HG03342 (cell line): Measurements from ENCODE around the gene AMPH.

Experiments
- ATAC-seq: cut with Tn5 transposase; IDR thresholded peaks from one replicate; pipeline ENCODE4 v1.9.1; 2021; ENCODE audit warnings: mild to moderate bottlenecking, moderate library complexity; ENCODE audit not compliant: unreplicated experiment

Gene AMPH

DNA sequence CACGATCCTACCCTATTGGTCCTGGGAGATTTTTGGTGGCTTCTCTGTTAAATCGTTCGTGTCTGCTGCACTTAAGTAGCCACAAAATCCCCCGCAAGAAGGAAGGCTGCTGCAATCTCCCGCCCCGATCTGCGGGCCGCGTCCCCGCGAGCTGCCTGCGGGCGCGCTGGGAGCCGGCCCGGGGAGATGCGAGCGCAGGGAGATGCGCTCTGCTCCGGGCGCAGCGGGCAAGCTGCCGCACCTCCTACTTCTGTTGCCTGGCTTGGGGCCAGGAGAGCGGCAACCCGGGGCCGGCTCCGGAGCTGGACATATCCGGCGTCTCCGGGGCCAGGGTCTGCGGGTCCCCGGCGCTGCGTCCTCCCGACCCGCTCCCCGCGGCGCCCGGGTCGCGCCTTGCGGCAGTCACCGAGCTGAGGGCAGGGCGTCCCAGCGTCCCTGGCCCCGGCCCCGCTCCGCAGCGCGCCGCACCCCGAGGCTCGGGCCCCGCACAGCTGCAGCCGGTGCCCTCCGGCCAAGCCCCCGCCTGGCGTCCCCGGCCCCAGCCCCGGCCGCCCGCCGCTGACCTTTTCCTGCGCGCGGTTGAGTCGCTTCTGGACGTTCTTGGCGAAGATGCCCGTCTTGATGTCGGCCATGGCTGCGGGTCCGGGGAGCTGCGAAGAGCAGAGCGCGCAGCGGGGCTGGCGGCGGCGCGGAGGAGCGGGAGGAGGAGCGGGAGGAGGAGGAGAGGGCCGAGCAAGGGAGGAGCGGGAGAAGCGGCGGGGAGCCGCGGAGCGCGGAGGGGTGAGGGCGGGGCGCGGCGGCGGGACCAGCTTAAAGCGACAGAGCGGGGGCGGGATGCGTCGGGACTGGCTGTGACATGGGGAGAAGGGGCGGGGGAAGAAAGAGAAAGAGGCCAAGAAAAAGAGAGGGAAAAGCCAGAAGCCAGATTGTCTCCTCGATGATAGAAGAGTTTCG is at the start of gene AMPH:
AMPH (minus strand) TSS at position 654 of the 954 bp plus-strand sequence; CDS start at position 632, 22 bp downstream.
- no peak for ATAC-seq

DNA sequence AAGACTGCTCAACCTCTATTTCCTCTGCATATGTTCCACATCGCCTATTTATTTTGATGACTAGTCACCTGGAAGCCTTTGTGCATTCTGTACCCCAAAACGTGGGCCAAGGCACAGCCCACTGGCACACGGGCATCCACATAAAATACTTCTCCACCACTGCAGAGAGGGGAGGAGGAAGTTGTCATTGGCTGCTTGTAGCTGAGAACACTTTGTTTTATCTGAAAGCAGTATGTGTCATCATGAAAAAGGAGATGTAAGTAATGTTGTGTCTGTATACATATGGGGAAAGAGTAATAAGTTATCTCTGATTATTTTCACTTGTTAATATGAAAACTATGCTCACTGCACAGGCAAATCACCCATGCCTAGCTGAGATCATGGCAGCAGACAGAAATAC is 48.2 kb upstream of the AMPH start:
- ATAC-seq, result no peak

DNA sequence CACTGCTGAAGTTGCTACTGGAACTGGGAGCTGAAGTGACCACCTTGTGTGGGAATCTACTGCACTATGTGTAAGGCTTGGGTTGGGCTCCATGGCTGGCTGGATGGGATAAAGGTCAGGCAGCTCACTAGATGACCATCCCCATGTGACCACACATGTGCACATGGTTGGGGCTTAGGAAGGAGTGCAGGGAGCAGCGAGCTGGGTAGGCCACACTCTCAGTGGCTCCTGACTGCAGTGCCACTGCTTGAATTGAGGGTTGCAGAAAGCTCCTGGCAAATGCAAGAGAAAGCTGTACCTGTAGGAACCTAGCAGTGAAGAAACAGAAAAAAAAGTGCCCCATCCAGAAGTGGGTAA is 47.5 kb upstream of the AMPH start:
- no peak for ATAC-seq

DNA sequence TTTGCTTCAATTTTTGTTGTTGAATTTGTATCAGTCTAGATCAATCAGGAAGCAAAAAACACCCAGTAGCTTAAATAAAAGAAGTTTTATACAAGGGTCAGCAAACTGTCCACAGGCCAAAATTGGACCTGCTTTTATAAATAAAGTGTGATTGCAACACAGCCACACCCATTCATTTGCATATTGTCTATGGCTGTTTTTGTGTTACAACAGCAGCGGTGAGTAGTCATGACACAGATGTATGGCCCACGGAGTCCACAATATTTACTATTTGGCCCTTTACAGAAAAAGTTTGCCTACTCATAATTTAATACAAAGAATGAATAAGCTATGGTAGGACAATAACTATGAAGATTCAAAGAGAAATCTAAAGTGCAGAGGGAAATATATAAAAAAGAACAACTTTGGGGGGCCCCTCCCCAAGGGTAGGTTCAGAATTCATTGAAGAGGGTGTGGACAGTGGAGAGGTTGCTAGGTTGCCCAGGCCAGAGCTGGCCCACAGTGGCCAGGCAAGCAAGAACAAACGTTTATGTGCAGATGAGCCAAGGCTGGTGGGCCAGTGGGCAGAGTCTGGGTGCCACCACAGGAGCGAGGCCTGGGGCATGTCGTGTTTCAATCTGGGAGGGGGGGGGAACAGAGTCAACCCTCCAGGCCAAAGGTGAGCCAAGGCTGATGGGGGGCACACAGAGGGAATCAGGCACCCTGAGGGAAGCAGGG is 47.0 kb upstream of the AMPH start:
- no peak for ATAC-seq

- ATAC-seq, result no peak
Measured at GRCh38 chr7:38675494-38676106, 44.4 kb upstream of the AMPH start.

GRCh38 chr7:38674513-38674912 is 43.3 kb upstream of the AMPH start:
- ATAC-seq, result no peak

GRCh38 chr7:38673795-38674194 is 42.6 kb upstream of the AMPH start:
- ATAC-seq, result no peak

DNA sequence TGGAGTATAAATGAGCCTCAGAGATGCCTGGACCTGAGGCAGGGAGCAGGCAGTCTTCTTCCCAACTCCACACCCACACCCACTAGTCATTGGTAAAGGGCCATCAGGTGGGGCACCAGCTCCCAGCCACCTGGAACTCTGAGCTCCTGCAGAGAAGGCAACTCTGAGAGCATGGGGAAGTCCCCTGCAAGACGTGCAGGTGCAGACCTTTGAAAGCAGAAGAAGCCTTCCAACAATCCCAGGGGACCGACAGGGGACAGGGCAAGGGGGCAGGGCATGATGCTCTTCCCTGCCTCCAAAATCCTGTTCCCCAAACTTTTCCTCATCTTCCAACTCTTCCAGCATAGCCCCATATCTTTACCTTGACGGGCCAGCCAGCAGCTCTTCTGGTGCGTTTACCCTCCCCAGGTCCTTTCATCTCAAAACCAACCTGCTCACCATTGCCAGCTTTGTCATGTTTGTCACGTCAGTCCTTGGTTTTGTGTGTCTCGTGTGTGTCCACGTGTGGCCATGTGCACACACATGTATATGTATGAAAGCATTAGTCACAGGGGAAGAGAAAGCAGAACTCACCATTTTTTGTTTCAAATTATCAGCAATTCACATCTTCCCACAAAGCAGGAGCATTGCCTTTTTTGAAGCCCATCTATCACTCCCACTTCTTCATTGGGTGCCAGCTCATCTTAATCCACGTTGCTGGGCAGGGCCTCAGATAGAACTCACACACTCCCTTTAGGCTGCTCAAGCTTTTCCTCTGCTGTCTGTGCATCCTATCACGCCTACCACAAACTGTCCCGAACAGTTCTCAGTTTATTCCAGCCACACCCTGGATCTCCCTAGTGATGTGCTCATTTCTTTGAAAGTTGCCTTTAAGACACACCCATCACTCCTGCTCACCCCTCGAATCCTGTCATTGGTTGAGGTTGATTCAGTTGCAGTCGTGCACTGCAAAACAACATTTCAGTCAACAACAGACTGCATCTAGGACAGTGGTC is 41.0 kb upstream of the AMPH start:
- no peak for ATAC-seq

GRCh38 chr7:38669965-38670520 is 38.9 kb upstream of the AMPH start:
- no peak for ATAC-seq

DNA sequence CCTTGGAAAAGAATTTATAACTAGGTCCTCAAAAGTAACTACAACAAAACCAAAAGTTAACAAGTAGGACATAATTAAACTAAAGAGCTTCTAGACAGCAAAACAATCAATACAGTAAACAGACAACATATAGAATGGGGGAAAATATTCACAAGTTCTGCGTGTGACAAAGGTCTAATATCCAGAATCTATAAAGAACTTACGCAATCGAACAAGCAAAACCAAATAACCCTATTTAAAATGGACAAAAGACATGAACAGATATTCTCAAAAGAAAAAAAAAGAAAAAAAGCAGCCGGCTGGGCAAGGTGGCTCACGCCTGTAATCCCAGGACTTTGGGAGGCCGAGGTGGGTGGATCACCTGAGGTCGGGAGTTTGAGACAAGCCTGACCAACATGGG is 33.8 kb upstream of the AMPH start:
- ATAC-seq, result no peak

GRCh38 chr7:38660427-38661099 is 29.4 kb upstream of the AMPH start:
- ATAC-seq, result peak; percentile 90

DNA sequence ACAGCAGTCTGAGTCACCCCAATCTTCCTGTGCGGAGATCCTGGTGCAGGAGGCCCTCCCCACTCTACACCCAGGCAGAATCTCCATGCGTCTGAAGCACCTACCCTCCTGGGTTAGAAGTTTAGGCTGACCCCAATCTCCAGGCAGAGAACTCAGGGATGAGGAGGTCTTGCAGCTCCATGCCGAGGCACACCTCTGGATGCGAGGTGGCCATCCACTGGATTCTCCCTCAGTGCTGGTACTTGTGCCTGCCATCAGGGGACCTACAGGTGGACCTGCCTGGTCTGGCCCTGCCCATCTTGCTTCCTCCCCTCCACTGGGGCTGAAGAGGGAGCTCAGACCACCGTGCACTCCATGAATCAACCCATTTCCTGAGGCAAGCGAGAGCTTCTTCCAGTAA is 28.8 kb upstream of the AMPH start:
- ATAC-seq, result no peak

DNA sequence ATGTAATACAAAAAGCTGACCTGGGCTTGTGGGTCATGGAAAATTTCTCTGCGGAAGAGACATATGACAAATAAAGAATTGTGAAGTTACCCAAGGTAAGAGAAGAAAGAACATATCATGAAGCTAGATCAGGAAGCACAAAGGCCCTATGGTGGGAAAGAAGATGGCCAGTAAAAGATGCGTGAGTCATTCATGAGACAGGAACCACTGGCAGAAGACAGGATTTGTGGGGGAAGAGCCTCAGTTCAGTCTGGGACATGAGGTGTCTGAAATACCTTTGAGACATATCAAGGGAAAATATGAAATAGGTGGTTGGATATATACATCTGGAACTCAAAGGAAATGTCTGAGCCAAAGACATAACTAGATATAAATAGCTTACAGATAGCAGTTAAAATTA is 27.7 kb upstream of the AMPH start:
- ATAC-seq, result no peak

GRCh38 chr7:38656968-38657367 is 25.8 kb upstream of the AMPH start:
- no peak for ATAC-seq

- no peak for ATAC-seq
Measured at GRCh38 chr7:38655833-38656774, 24.9 kb upstream of the AMPH start.

DNA sequence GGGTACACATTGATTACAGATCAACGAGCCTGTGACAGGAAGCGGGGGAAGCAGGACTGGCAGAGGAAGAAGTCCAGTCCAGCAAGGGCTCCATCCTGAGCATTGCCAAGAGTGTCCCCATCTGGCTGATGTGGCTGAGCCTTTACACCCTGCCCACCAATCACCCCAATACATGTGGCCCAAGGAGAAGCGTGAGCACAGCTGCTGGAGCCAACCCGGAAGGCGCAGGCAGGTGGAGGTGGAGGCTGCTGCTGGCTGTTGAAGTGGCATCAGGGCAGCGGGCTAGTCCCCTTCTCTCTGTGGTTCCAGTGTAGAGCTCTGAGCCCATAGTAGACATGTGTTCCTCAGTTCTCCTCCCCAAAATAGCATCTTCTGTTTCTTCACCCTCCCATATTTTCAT is 6.8 kb upstream of the AMPH start:
- no peak for ATAC-seq

- ATAC-seq, result no peak
Measured at GRCh38 chr7:38632411-38632810, 1.2 kb upstream of the AMPH start.

DNA sequence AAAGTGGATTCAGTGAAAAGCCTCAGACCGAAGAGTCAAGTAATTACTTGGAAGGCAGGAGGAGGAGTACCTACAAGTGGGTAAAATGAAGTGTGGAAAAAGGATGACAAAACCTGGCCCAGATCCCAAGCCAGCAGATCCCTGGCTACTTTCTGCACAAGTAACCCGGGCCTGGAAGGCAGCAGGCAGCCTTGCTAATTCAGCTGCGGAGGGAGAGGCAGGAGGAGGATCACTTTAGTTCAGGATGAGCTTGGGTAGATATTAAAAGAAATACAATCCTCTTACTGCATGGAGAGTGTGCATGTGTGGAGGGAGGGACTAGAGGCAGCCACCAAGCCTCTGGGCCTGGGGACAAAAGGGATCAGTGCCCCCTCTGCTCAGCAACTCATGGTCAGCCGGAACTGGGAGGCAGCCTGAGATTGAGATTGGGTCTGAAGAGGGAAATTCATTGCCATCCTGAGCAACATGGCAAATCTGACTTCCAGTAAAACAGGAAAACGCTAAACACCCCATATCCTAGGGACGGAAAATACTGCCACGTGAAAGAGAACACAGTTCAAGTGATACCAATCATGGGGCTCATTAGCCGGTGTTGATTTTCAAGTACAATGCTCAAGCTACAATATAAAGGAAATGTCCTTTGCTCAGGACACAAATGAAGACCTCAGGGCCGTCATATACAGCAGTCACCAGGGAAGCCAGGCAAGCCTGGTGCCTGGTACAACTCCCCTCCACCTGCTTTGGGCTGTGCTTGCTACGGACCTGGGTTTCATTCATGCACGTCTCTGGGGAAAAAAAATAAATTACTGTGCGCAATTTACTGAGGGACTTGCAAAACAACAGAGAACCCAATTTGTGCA is 1.3 kb downstream of the AMPH start:
- no peak for ATAC-seq
